Measurements from ENCODE around the gene CALML5.

Gene CALML5

DNA sequence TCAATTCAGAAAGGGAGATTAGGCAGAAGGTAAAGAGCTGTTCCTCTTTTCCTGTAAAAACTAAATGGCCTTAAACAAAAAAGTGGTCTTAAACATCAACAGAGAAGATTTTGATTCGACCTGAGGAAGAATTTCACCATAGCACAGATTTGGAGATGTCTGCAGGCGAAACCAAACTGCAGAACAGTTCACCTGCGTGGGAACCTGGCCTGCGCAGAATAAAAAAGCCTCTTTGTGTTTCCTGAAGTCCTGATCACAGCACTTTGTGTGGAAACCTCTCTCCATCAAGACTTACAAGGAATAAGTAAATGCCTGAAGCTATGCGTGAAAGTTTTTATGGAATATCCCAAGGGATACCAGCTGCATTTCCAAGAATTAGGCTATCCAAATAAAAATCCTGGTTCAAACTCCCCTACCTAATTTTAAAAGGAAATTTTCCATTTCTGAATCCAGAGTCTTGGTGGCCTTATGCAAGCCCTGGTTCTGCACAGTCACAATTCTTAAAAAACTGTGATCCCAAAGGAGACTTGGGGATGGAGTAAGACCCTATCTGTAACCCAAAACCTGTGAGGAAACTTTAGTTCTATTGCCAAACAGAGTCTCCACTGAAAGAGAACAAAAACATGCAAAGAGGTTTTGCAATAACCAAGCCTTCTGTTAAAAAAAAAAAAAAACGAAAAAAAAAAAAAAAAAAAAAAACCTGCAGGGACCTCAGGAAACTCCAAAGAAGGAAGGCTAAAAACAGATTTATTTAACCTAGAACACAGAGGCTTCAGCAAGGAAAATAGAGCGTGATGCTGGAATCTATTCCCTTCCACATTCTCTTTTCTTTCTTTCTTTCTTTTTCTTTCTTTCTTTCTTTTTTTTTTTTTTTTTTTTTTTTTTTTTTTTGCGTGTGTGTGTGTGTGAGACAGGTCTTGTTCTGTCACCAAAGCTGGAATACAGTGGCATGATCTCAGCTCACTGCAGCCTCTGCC is 35.8 kb upstream of the CALML5 start:
- Histone ChIP-seq H3K36me3 (ENCODE audit: insufficient read depth, low read length) (no peaks in the 10 kb centered on the region), H4K20me1 (ENCODE audit: insufficient read depth, low read length, poor library complexity, severe bottlenecking) (no peaks in the 10 kb centered on the region), H3K9me2 (replicated peaks; ENCODE audit: low read depth, low read length) (no peaks in the 10 kb centered on the region), H3F3A (ENCODE audit: low read depth) (no peaks in the 10 kb centered on the region), H3K27me3 (ENCODE audit: insufficient read depth, low read length, poor library complexity, severe bottlenecking) (no peaks in the 10 kb centered on the region), H3K79me2 (ENCODE audit: insufficient read depth, low read length) (no peaks in the 10 kb centered on the region), H3K4me3 (ENCODE audit: low read length, poor library complexity, severe bottlenecking) (no peak overlapping the region), H3K9ac (ENCODE audit: low read depth, low read length, poor library complexity, severe bottlenecking) (no peak overlapping the region), H3K4me1 (ENCODE audit: insufficient read depth, low read length, poor library complexity, severe bottlenecking) (no peaks in the 10 kb centered on the region), H2AFZ (ENCODE audit: low read length) (no peak overlapping the region), H3K4me2 (ENCODE audit: low read depth, low read length, poor library complexity, severe bottlenecking) (no peak overlapping the region), H3K9me3 (ENCODE audit: insufficient read depth, low read depth, low read length) (no peaks in the 10 kb centered on the region)
- TF ChIP-seq EZH2phosphoT487 (IDR thresholded peaks at IDR 0.05; ENCODE audit: borderline replicate concordance), result no peak
- TF ChIP-seq CTCF (conservative IDR thresholded peaks at IDR 0.05; ENCODE audit: low read length), result no peak

- Histone ChIP-seq H3K9ac (ENCODE audit: low read depth, low read length, poor library complexity, severe bottlenecking) (no peak overlapping the region), H3K9me3 (ENCODE audit: insufficient read depth, low read depth, low read length) (no peaks in the 10 kb centered on the region), H3K36me3 (ENCODE audit: insufficient read depth, low read length) (no peaks in the 10 kb centered on the region), H3K27me3 (ENCODE audit: insufficient read depth, low read length, poor library complexity, severe bottlenecking) (no peaks in the 10 kb centered on the region), H3F3A (ENCODE audit: low read depth) (no peaks in the 10 kb centered on the region), H3K4me1 (ENCODE audit: insufficient read depth, low read length, poor library complexity, severe bottlenecking) (no peaks in the 10 kb centered on the region), H3K79me2 (ENCODE audit: insufficient read depth, low read length) (no peaks in the 10 kb centered on the region), H3K9me2 (replicated peaks; ENCODE audit: low read depth, low read length) (no peaks in the 10 kb centered on the region), H4K20me1 (ENCODE audit: insufficient read depth, low read length, poor library complexity, severe bottlenecking) (no peaks in the 10 kb centered on the region), H3K4me3 (ENCODE audit: low read length, poor library complexity, severe bottlenecking) (no peak overlapping the region), H2AFZ (ENCODE audit: low read length) (no peak overlapping the region), H3K4me2 (ENCODE audit: low read depth, low read length, poor library complexity, severe bottlenecking) (no peak overlapping the region)
- TF ChIP-seq EZH2phosphoT487 (IDR thresholded peaks at IDR 0.05; ENCODE audit: borderline replicate concordance) (no peak), CTCF (conservative IDR thresholded peaks at IDR 0.05; ENCODE audit: low read length) (no peak)
Measured at GRCh38 chr10:5534051-5534821, 34.9 kb upstream of the CALML5 start.

- H3K4me2 ChIP-seq (ENCODE audit: low read depth, low read length, poor library complexity, severe bottlenecking), result no peak overlapping the region
- TF ChIP-seq EZH2phosphoT487 (IDR thresholded peaks at IDR 0.05; ENCODE audit: borderline replicate concordance) (no peak), CTCF (conservative IDR thresholded peaks at IDR 0.05; ENCODE audit: low read length) (no peak)
- H2AFZ ChIP-seq (ENCODE audit: low read length), result no peak overlapping the region
Measured at GRCh38 chr10:5533098-5533731, 33.8 kb upstream of the CALML5 start.

More at GRCh38 chr10:5533098-5533731, 33.8 kb upstream of the CALML5 start:
- H3K27me3 ChIP-seq (ENCODE audit: insufficient read depth, low read length, poor library complexity, severe bottlenecking), result no peaks in the 10 kb centered on the region
- no peaks in the 10 kb centered on the region for H3K9me2 ChIP-seq (replicated peaks; ENCODE audit: low read depth, low read length)
- H4K20me1 ChIP-seq (ENCODE audit: insufficient read depth, low read length, poor library complexity, severe bottlenecking), result no peaks in the 10 kb centered on the region
- H3K4me3 ChIP-seq (ENCODE audit: low read length, poor library complexity, severe bottlenecking), result no peak overlapping the region
- no peak overlapping the region for H3K9ac ChIP-seq (ENCODE audit: low read depth, low read length, poor library complexity, severe bottlenecking)
- H3F3A ChIP-seq (ENCODE audit: low read depth), result no peaks in the 10 kb centered on the region
- no peaks in the 10 kb centered on the region for H3K9me3 ChIP-seq (ENCODE audit: insufficient read depth, low read depth, low read length)
- no peaks in the 10 kb centered on the region for H3K79me2 ChIP-seq (ENCODE audit: insufficient read depth, low read length)
- no peaks in the 10 kb centered on the region for H3K36me3 ChIP-seq (ENCODE audit: insufficient read depth, low read length)
- H3K4me1 ChIP-seq (ENCODE audit: insufficient read depth, low read length, poor library complexity, severe bottlenecking), result no peaks in the 10 kb centered on the region
